HEK293 (cell line): ENCODE measurements around the gene GPR4.

Experiments used
- GLIS1 ChIP-seq: fragments of 450-650 bp; formaldehyde crosslinking; IDR thresholded peaks from 2 replicates; pipeline ENCODE4 v1.5.1; 2016; ENCODE audit warnings: missing biosample characterization, missing genetic modification characterization
- HOXD13 ChIP-seq: sonication (generic); formaldehyde crosslinking; IDR thresholded peaks from 2 replicates; pipeline ENCODE4 v1.8.0; 2022; ENCODE audit warnings: missing genetic modification reagents, borderline replicate concordance
- IKZF3 ChIP-seq: fragments of 450-650 bp; IDR thresholded peaks from 2 replicates; pipeline ENCODE4 v1.5.0; 2018; ENCODE audit warnings: missing biosample characterization, mild to moderate bottlenecking, missing genetic modification characterization, moderate library complexity
- KLF16 ChIP-seq: fragments of 450-650 bp; formaldehyde crosslinking; IDR thresholded peaks from 2 replicates; pipeline ENCODE4 v1.5.1; 2017; ENCODE audit warnings: missing biosample characterization, missing genetic modification characterization
- OSR2 ChIP-seq: fragments of 450-650 bp; formaldehyde crosslinking; IDR thresholded peaks from 2 replicates; pipeline ENCODE4 v1.5.1; 2016; ENCODE audit warnings: missing biosample characterization, missing genetic modification characterization
- PRDM1 ChIP-seq: fragments of 450-650 bp; formaldehyde crosslinking; IDR thresholded peaks from 2 replicates; pipeline ENCODE4; 2016; ENCODE audit warnings: missing biosample characterization, missing genetic modification characterization
- SCRT2 ChIP-seq: fragments of 450-650 bp; formaldehyde crosslinking; IDR thresholded peaks from 2 replicates; pipeline ENCODE4 v1.5.1; 2016; ENCODE audit warnings: missing biosample characterization, missing genetic modification characterization
- TRIM28 ChIP-seq: IDR thresholded peaks from 2 replicates; pipeline ENCODE4 v1.6.1; 2011; ENCODE audit warnings: low read length, control low read depth, borderline replicate concordance
- ZBTB17 ChIP-seq: fragments of 450-650 bp; formaldehyde crosslinking; IDR thresholded peaks from 2 replicates; pipeline ENCODE4 v1.5.1; 2016; ENCODE audit warnings: missing biosample characterization, missing genetic modification characterization
- ZNF10 ChIP-seq: fragments of 450-650 bp; formaldehyde crosslinking; IDR thresholded peaks from 2 replicates; pipeline ENCODE4 v1.5.1; 2017; ENCODE audit warnings: missing biosample characterization, missing genetic modification characterization
- ZNF140 ChIP-seq: fragments of 450-650 bp; formaldehyde crosslinking; IDR thresholded peaks from 2 replicates; pipeline ENCODE4 v1.5.1; 2016; ENCODE audit warnings: missing biosample characterization, missing genetic modification characterization
- ZNF184 ChIP-seq: fragments of 450-650 bp; IDR thresholded peaks from 2 replicates; pipeline ENCODE4 v1.5.1; 2018; ENCODE audit warnings: missing biosample characterization, mild to moderate bottlenecking, missing genetic modification characterization
- ZNF2 ChIP-seq: fragments of 450-650 bp; formaldehyde crosslinking; IDR thresholded peaks from 2 replicates; pipeline ENCODE4 v1.5.1; 2016; ENCODE audit warnings: missing biosample characterization, missing genetic modification characterization
- ZNF211 ChIP-seq: fragments of 450-650 bp; formaldehyde crosslinking; IDR thresholded peaks from 2 replicates; pipeline ENCODE4 v1.5.1; 2016; ENCODE audit warnings: low read depth, missing biosample characterization, missing genetic modification characterization
- ZNF24 ChIP-seq: fragments of 450-650 bp; formaldehyde crosslinking; IDR thresholded peaks from 2 replicates; pipeline ENCODE4 v1.5.1; 2016; ENCODE audit warnings: missing biosample characterization, missing genetic modification characterization
- ZNF266 ChIP-seq: fragments of 450-650 bp; formaldehyde crosslinking; IDR thresholded peaks from 2 replicates; pipeline ENCODE4 v1.5.1; 2016; ENCODE audit warnings: missing biosample characterization, missing genetic modification characterization, low read depth
- ZNF302 ChIP-seq: fragments of 450-650 bp; formaldehyde crosslinking; IDR thresholded peaks from 2 replicates; pipeline ENCODE4 v1.5.1; 2016; ENCODE audit warnings: missing biosample characterization, missing genetic modification characterization, low read depth
- ZNF324 ChIP-seq: fragments of 450-650 bp; formaldehyde crosslinking; IDR thresholded peaks from 2 replicates; pipeline ENCODE4 v1.5.1; 2016; ENCODE audit warnings: missing biosample characterization, missing genetic modification characterization
- ZNF391 ChIP-seq: fragments of 450-650 bp; formaldehyde crosslinking; IDR thresholded peaks from 2 replicates; pipeline ENCODE4 v1.5.1; 2016; ENCODE audit warnings: low read depth, missing biosample characterization, missing genetic modification characterization, borderline replicate concordance
- ZNF404 ChIP-seq: fragments of 450-650 bp; formaldehyde crosslinking; IDR thresholded peaks from 2 replicates; pipeline ENCODE4 v1.5.1; 2017; ENCODE audit warnings: missing biosample characterization, missing genetic modification characterization
- ZNF423 ChIP-seq: fragments of 450-650 bp; formaldehyde crosslinking; IDR thresholded peaks from 2 replicates; pipeline ENCODE4 v1.5.1; 2016; ENCODE audit warnings: missing biosample characterization, missing genetic modification characterization
- ZNF558 ChIP-seq: fragments of 450-650 bp; formaldehyde crosslinking; IDR thresholded peaks from 2 replicates; pipeline ENCODE4 v1.5.1; 2016; ENCODE audit warnings: missing biosample characterization, missing genetic modification characterization
- ZNF571 ChIP-seq: fragments of 450-650 bp; formaldehyde crosslinking; IDR thresholded peaks from 2 replicates; pipeline ENCODE4 v1.5.0; 2017; ENCODE audit warnings: missing biosample characterization, missing genetic modification characterization
- ZNF585B ChIP-seq: fragments of 450-650 bp; formaldehyde crosslinking; IDR thresholded peaks from 2 replicates; pipeline ENCODE4 v1.5.1; 2016; ENCODE audit warnings: missing biosample characterization, missing genetic modification characterization
- ZNF626 ChIP-seq: fragments of 450-650 bp; sonication (Bioruptor Pico); formaldehyde crosslinking; IDR thresholded peaks from 2 replicates; pipeline ENCODE4 v1.5.1; 2018; ENCODE audit warnings: missing biosample characterization, missing genetic modification characterization, inconsistent platforms
- ZNF629 ChIP-seq: fragments of 450-650 bp; formaldehyde crosslinking; IDR thresholded peaks from 2 replicates; pipeline ENCODE4 v1.5.1; 2017; ENCODE audit warnings: missing biosample characterization, missing genetic modification characterization
- ZNF654 ChIP-seq: fragments of 450-650 bp; formaldehyde crosslinking; IDR thresholded peaks from 2 replicates; pipeline ENCODE4 v1.5.1; 2016; ENCODE audit warnings: low read depth, missing biosample characterization, missing genetic modification characterization
- ZNF658 ChIP-seq: fragments of 450-650 bp; formaldehyde crosslinking; IDR thresholded peaks from 2 replicates; pipeline ENCODE4; 2016; ENCODE audit warnings: missing biosample characterization, missing genetic modification characterization
- ZNF707 ChIP-seq: fragments of 450-650 bp; formaldehyde crosslinking; IDR thresholded peaks from 2 replicates; pipeline ENCODE4 v1.5.1; 2016; ENCODE audit warnings: missing biosample characterization, missing genetic modification characterization
- ZNF776 ChIP-seq: fragments of 450-650 bp; formaldehyde crosslinking; IDR thresholded peaks from 2 replicates; pipeline ENCODE4 v1.5.0; 2017; ENCODE audit warnings: missing biosample characterization, missing genetic modification characterization, borderline replicate concordance
- ZXDB ChIP-seq: fragments of 450-650 bp; formaldehyde crosslinking; IDR thresholded peaks from 2 replicates; pipeline ENCODE4 v1.5.1; 2016; ENCODE audit warnings: missing biosample characterization, missing genetic modification characterization
- TF ChIP-seq, protein P1 (sequence below): fragments of 450-650 bp; formaldehyde crosslinking; IDR thresholded peaks from 2 replicates; pipeline ENCODE4 v1.5.1; 2017; ENCODE audit warnings: missing biosample characterization, missing genetic modification characterization
- TF ChIP-seq, protein P2 (sequence below): fragments of 450-650 bp; formaldehyde crosslinking; IDR thresholded peaks from 2 replicates; pipeline ENCODE4 v1.5.1; 2016; ENCODE audit warnings: missing biosample characterization, missing genetic modification characterization
- TF ChIP-seq, protein P3 (sequence below): fragments of 450-650 bp; IDR thresholded peaks from 2 replicates; pipeline ENCODE4 v1.5.1; 2018; ENCODE audit warnings: missing biosample characterization, mild to moderate bottlenecking, missing genetic modification characterization
- TF ChIP-seq, protein P4 (sequence below): fragments of 450-650 bp; formaldehyde crosslinking; IDR thresholded peaks from 2 replicates; pipeline ENCODE4 v1.5.1; 2016; ENCODE audit warnings: missing biosample characterization, missing genetic modification characterization
- TF ChIP-seq, protein P5 (sequence below): fragments of 450-650 bp; formaldehyde crosslinking; IDR thresholded peaks from 2 replicates; pipeline ENCODE4 v1.5.1; 2016; ENCODE audit warnings: missing biosample characterization, missing genetic modification characterization

The GPR4 gene

GRCh38 chr19:45542234-45542668, 59.8 kb downstream of the GPR4 start (continued):
- TF ChIP-seq ZNF571 (tag by site-specific recombination) = no peak
- no peak for TF ChIP-seq ZNF626 (tag by site-specific recombination)
- TF ChIP-seq, protein P1, sequence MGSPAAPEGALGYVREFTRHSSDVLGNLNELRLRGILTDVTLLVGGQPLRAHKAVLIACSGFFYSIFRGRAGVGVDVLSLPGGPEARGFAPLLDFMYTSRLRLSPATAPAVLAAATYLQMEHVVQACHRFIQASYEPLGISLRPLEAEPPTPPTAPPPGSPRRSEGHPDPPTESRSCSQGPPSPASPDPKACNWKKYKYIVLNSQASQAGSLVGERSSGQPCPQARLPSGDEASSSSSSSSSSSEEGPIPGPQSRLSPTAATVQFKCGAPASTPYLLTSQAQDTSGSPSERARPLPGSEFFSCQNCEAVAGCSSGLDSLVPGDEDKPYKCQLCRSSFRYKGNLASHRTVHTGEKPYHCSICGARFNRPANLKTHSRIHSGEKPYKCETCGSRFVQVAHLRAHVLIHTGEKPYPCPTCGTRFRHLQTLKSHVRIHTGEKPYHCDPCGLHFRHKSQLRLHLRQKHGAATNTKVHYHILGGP = peak; percentile 47; the same call in 1 of the 2 replicates
- TF ChIP-seq, protein P2, sequence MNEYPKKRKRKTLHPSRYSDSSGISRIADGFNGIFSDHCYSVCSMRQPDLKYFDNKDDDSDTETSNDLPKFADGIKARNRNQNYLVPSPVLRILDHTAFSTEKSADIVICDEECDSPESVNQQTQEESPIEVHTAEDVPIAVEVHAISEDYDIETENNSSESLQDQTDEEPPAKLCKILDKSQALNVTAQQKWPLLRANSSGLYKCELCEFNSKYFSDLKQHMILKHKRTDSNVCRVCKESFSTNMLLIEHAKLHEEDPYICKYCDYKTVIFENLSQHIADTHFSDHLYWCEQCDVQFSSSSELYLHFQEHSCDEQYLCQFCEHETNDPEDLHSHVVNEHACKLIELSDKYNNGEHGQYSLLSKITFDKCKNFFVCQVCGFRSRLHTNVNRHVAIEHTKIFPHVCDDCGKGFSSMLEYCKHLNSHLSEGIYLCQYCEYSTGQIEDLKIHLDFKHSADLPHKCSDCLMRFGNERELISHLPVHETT (tag by site-specific recombination) = no peak
- TF ChIP-seq PRDM1 (tag by site-specific recombination) = no peak
- TF ChIP-seq ZBTB17 (tag by site-specific recombination) = peak; percentile 50; the same call in 1 of the 2 replicates
- TF ChIP-seq, protein P3, sequence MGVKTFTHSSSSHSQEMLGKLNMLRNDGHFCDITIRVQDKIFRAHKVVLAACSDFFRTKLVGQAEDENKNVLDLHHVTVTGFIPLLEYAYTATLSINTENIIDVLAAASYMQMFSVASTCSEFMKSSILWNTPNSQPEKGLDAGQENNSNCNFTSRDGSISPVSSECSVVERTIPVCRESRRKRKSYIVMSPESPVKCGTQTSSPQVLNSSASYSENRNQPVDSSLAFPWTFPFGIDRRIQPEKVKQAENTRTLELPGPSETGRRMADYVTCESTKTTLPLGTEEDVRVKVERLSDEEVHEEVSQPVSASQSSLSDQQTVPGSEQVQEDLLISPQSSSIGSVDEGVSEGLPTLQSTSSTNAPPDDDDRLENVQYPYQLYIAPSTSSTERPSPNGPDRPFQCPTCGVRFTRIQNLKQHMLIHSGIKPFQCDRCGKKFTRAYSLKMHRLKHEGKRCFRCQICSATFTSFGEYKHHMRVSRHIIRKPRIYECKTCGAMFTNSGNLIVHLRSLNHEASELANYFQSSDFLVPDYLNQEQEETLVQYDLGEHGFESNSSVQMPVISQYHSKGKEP (tag by site-specific recombination) = peak; percentile 91
- TF ChIP-seq ZNF658 (tag by site-specific recombination) = no peak
- TF ChIP-seq ZNF776 (tag by site-specific recombination) = no peak
- TF ChIP-seq ZNF558 (tag by site-specific recombination) = no peak
- no peak for TF ChIP-seq GLIS1
- peak; percentile 43; the same call in 1 of the 2 replicates for TF ChIP-seq HOXD13
- no peak for TF ChIP-seq ZNF707
- TF ChIP-seq, protein P4, sequence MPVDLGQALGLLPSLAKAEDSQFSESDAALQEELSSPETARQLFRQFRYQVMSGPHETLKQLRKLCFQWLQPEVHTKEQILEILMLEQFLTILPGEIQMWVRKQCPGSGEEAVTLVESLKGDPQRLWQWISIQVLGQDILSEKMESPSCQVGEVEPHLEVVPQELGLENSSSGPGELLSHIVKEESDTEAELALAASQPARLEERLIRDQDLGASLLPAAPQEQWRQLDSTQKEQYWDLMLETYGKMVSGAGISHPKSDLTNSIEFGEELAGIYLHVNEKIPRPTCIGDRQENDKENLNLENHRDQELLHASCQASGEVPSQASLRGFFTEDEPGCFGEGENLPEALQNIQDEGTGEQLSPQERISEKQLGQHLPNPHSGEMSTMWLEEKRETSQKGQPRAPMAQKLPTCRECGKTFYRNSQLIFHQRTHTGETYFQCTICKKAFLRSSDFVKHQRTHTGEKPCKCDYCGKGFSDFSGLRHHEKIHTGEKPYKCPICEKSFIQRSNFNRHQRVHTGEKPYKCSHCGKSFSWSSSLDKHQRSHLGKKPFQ (tag by site-specific recombination) = peak; percentile 49
- TF ChIP-seq ZNF24 (tag by site-specific recombination) = peak; percentile 80; the same call in 1 of the 2 replicates
- no peak for TF ChIP-seq ZNF211 (tag by site-specific recombination)
- TF ChIP-seq ZNF266 (tag by site-specific recombination) = no peak
- no peak for TF ChIP-seq ZNF404 (tag by site-specific recombination)
- TF ChIP-seq TRIM28 = peak; percentile 52; the same call in 1 of the 2 replicates
- no peak for TF ChIP-seq ZNF2 (tag by site-specific recombination)
- TF ChIP-seq OSR2 = peak; percentile 77
- no peak for TF ChIP-seq ZNF324 (tag by site-specific recombination)
- TF ChIP-seq ZNF423 = no peak
- no peak for TF ChIP-seq ZNF140
- no peak for TF ChIP-seq KLF16
- TF ChIP-seq IKZF3 = peak; percentile 32; the same call in 1 of the 2 replicates
- TF ChIP-seq, protein P5, sequence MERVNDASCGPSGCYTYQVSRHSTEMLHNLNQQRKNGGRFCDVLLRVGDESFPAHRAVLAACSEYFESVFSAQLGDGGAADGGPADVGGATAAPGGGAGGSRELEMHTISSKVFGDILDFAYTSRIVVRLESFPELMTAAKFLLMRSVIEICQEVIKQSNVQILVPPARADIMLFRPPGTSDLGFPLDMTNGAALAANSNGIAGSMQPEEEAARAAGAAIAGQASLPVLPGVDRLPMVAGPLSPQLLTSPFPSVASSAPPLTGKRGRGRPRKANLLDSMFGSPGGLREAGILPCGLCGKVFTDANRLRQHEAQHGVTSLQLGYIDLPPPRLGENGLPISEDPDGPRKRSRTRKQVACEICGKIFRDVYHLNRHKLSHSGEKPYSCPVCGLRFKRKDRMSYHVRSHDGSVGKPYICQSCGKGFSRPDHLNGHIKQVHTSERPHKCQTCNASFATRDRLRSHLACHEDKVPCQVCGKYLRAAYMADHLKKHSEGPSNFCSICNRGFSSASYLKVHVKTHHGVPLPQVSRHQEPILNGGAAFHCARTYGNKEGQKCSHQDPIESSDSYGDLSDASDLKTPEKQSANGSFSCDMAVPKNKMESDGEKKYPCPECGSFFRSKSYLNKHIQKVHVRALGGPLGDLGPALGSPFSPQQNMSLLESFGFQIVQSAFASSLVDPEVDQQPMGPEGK (tag by site-specific recombination) = 0 out of 2 replicates have a peak, but pooled peaks have one; percentile 20
- no peak for TF ChIP-seq ZNF302
- TF ChIP-seq ZNF629 (tag by site-specific recombination) = peak; percentile 45; the same call in 1 of the 2 replicates
- TF ChIP-seq ZNF391 (tag by site-specific recombination) = peak; percentile 44; the same call in 1 of the 2 replicates
- no peak for TF ChIP-seq ZNF654 (tag by site-specific recombination)
- TF ChIP-seq SCRT2 (tag by site-specific recombination) = peak; percentile 26
- TF ChIP-seq ZXDB (tag by site-specific recombination) = peak; percentile 53; the same call in 1 of the 2 replicates
- TF ChIP-seq ZNF10 (tag by site-specific recombination) = peak; percentile 92
- TF ChIP-seq ZNF184 (tag by site-specific recombination) = no peak
- no peak for TF ChIP-seq ZNF585B (tag by site-specific recombination)
